ENCODE results near the gene SEC61B. TPM values are rescaled to one million over a fixed set of nuclear protein-coding genes. Genes with fewer than 3 reads are reported as not detected.

Gene SEC61B
- total and polyA plus RNA-seq, 10 of the 15 experiments (the other 5 are each of a cell fraction or from before 2014, with no cell fraction given): 108 to 747 (median 301) TPM

- TF ChIP-seq NFXL1 (IDR thresholded peaks at IDR 0.05; ENCODE audit: borderline replicate concordance) (no peak), MLLT1 (IDR thresholded peaks at IDR 0.05) (peak; percentile 77), SUZ12 (IDR thresholded peaks at IDR 0.05; ENCODE audit: unreplicated experiment) (no peak), RELB (IDR thresholded peaks at IDR 0.05; ENCODE audit: low read depth) (peak; percentile 93), ZBTB40 (IDR thresholded peaks at IDR 0.05; ENCODE audit: borderline replicate concordance) (no peak), STAT3 (IDR thresholded peaks at IDR 0.05; ENCODE audit: low read depth, low read length) (no peak), BCL11A (IDR thresholded peaks at IDR 0.05; ENCODE audit: low read depth, low read length) (peak; percentile 86), FOS (IDR thresholded peaks at IDR 0.05; ENCODE audit: borderline replicate concordance, extremely low read depth, insufficient read length) (no peak), TCF7 (IDR thresholded peaks at IDR 0.05; ENCODE audit: borderline replicate concordance) (peak; percentile 31; the same call in 1 of the 2 replicates), ATF3 (IDR thresholded peaks at IDR 0.05; ENCODE audit: borderline replicate concordance, extremely low read depth, low read depth, low read length) (no peak), JUNB (IDR thresholded peaks at IDR 0.05) (peak; percentile 81), SMARCA5 (IDR thresholded peaks at IDR 0.05) (no peak), CUX1 (IDR thresholded peaks at IDR 0.05; ENCODE audit: insufficient replicate concordance, low read depth, low read length) (no peak), GABPA (IDR thresholded peaks at IDR 0.05; ENCODE audit: low read depth) (0 out of 2 replicates have a peak, but pooled peaks have one; percentile 45), SIX5 (IDR thresholded peaks at IDR 0.05; ENCODE audit: low read depth, low read length, severe bottlenecking) (no peak), IKZF1 (conservative IDR thresholded peaks at IDR 0.05) (peak; percentile 99), TCF12 (IDR thresholded peaks at IDR 0.05; ENCODE audit: low read depth, low read length) (peak; percentile 98)
Observed at GRCh38 chr9:99253772-99254431, 31.8 kb downstream of the SEC61B start (continued).

All from GM12878 (cell line).